ENCODE measurements around the gene DOCK3. TPM values are rescaled to one million over a fixed set of nuclear protein-coding genes. Genes with fewer than 3 reads are reported as not detected.

The DOCK3 gene
- total and polyA plus RNA-seq, 2 of the 4 experiments (the other 2 are of a cell fraction) = under 0.01 to 0.12 TPM

DNA sequence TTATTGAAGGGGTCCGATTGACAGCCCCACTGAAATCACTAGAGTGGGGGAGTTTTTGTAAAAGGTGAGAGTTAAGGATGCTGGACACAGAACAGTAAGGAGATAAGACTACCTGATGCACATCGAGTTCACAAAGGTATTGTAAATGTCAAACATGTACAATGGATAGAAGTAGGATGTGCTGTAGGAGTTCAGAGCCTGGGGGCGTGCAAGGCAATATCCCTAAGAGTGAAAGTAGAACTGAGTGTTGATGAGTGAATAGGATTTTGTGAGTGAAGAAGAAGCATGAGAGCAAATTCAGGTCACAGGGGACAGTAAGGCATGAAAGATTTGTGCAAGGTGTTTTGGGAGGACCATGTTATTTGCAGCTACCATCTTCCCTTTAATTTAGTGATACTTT, 21.5 kb downstream of the DOCK3 start:
- Histone ChIP-seq H4K20me1 (ENCODE audit: insufficient read depth, low read length) (no peaks in the 10 kb centered on the region), H3K27me3 (ENCODE audit: control insufficient read depth, insufficient read depth, low read length) (no peaks in the 10 kb centered on the region), H3K4me2 (ENCODE audit: low read depth, low read length) (no peak overlapping the region), H3K23ac (ENCODE audit: low read depth, low read length) (no peak overlapping the region), H3K36me3 (ENCODE audit: control insufficient read depth, insufficient read depth, low read length) (no peaks in the 10 kb centered on the region), H3K56ac (ENCODE audit: extremely low read depth, insufficient read depth, low read length) (no peak overlapping the region), H4K8ac (ENCODE audit: low read depth in 2 of 2, low read length in 2 of 2) (no peak overlapping the region), H3K9ac (ENCODE audit: low read depth, low read length) (no peak overlapping the region), H4K91ac (ENCODE audit: insufficient read depth, low read depth, low read length) (no peak overlapping the region), H3K4me1 (ENCODE audit: control insufficient read depth, insufficient read depth, low read length) (no peaks in the 10 kb centered on the region), H3K9me3 (ENCODE audit: control insufficient read depth, insufficient read depth, low read length) (no peaks in the 10 kb centered on the region), H2AFZ (replicated peaks; ENCODE audit: low read length, poor library complexity) (no peak overlapping the region), H2BK5ac (ENCODE audit: low read depth, low read length, poor library complexity, severe bottlenecking) (no peak overlapping the region), H2BK20ac (ENCODE audit: low read depth, low read length) (no peak overlapping the region), H3K4ac (ENCODE audit: low read depth, low read length) (no peak overlapping the region), H2AK5ac (ENCODE audit: low read depth, low read length) (no peak overlapping the region), H3K79me1 (ENCODE audit: low read depth in 1 of 2, low read length in 2 of 2) (no peaks in the 10 kb centered on the region), H2AK9ac (replicated peaks; ENCODE audit: low read depth, low read length, poor library complexity) (no peak overlapping the region), H2BK15ac (ENCODE audit: low read depth, low read length) (no peak overlapping the region), H3K18ac (ENCODE audit: low read depth, low read length) (no peak overlapping the region), H2BK120ac (ENCODE audit: low read depth, low read length) (no peak overlapping the region), H4K5ac (ENCODE audit: low read depth, low read length) (no peak overlapping the region), H3K27ac (ENCODE audit: insufficient read depth, low read length) (no peak overlapping the region), H3K4me3 (ENCODE audit: insufficient read depth, low read depth, low read length) (no peak overlapping the region), H3K9me1 (ENCODE audit: insufficient read depth, low read length) (no peaks in the 10 kb centered on the region), H3K14ac (replicated peaks; ENCODE audit: low read depth, low read length) (no peak overlapping the region)
- intact Hi-C loops (cut with micrococcal nuclease) = no loop called here
- BruUV-seq (replicated peaks) = no TSS peak
- ChIA-PET CTCF (no interaction called here), POLR2A (ENCODE audit: unreplicated experiment) (no interaction called here)
- DNase-seq (no peak), ATAC-seq (ENCODE audit: low read depth) (no peak)
- WGBS, 2 experiments (ENCODE audit: extremely low coverage in 2 of 2, insufficient read length in 1 of 2) = 38% methylated on average over 1 of the region's 3 CpGs; no CpG with 5 or more reads in 1 of the 2 experiments
- no peak for TF ChIP-seq RFX5 (IDR thresholded peaks at IDR 0.05; ENCODE audit: low read depth, low read length)
- TF ChIP-seq SMC3 (IDR thresholded peaks at IDR 0.05; ENCODE audit: low read depth, low read length) = no peak
- TF ChIP-seq RAD21 (IDR thresholded peaks at IDR 0.05; ENCODE audit: low read length) = no peak
- TF ChIP-seq CEBPB (IDR thresholded peaks at IDR 0.05; ENCODE audit: low read depth, low read length) = no peak
- no peak for TF ChIP-seq NFE2L2 (IDR thresholded peaks at IDR 0.05; ENCODE audit: low read depth, low read length)
- TF ChIP-seq, protein P1, sequence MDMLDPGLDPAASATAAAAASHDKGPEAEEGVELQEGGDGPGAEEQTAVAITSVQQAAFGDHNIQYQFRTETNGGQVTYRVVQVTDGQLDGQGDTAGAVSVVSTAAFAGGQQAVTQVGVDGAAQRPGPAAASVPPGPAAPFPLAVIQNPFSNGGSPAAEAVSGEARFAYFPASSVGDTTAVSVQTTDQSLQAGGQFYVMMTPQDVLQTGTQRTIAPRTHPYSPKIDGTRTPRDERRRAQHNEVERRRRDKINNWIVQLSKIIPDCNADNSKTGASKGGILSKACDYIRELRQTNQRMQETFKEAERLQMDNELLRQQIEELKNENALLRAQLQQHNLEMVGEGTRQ (IDR thresholded peaks at IDR 0.05; ENCODE audit: low read depth, low read length) = no peak
- no peak for TF ChIP-seq FOS (IDR thresholded peaks at IDR 0.05; ENCODE audit: low read depth, low read length)
- no peak for TF ChIP-seq MAFK (IDR thresholded peaks at IDR 0.05; ENCODE audit: low read depth, low read length)
- TF ChIP-seq, protein P2, sequence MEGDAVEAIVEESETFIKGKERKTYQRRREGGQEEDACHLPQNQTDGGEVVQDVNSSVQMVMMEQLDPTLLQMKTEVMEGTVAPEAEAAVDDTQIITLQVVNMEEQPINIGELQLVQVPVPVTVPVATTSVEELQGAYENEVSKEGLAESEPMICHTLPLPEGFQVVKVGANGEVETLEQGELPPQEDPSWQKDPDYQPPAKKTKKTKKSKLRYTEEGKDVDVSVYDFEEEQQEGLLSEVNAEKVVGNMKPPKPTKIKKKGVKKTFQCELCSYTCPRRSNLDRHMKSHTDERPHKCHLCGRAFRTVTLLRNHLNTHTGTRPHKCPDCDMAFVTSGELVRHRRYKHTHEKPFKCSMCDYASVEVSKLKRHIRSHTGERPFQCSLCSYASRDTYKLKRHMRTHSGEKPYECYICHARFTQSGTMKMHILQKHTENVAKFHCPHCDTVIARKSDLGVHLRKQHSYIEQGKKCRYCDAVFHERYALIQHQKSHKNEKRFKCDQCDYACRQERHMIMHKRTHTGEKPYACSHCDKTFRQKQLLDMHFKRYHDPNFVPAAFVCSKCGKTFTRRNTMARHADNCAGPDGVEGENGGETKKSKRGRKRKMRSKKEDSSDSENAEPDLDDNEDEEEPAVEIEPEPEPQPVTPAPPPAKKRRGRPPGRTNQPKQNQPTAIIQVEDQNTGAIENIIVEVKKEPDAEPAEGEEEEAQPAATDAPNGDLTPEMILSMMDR (conservative IDR thresholded peaks at IDR 0.05; ENCODE audit: low read depth, low read length) = no peak
- TF ChIP-seq CHD1 (IDR thresholded peaks at IDR 0.05; ENCODE audit: low read depth, low read length) = no peak
- TF ChIP-seq MXI1 (IDR thresholded peaks at IDR 0.05; ENCODE audit: borderline replicate concordance, low read depth, low read length) = no peak
- dilution Hi-C loops (cut with HindIII; ENCODE audit: low sequenced_read_pairs, unreplicated experiment) = no loop called here
- in situ Hi-C loops (cut with MboI; ENCODE audit: low sequenced_read_pairs) = no loop called here

All from IMR-90 (cell line).